Spinal cord (tissue), 10 donors: Measurements from ENCODE around the gene FOXK1. TPM values are rescaled to one million over a fixed set of nuclear protein-coding genes. Genes with fewer than 3 reads are reported as not detected.

Source experiments
- DNase-seq, 6 donors: peaks; one replicate each; pipeline versions ENCODE4 v3.0.0 to v3.0.0-alpha.2; 2013 to 2015; ENCODE audit warnings: low spot score in 6 of 6, low read depth in 4 of 6
- H3K27ac ChIP-seq: one replicate; pipeline ENCODE4 v1.5.1; 2013; ENCODE audit warnings: low read depth, low read length, control low read depth
- H3K27me3 ChIP-seq: one replicate; pipeline ENCODE4 v1.6.1; 2013; ENCODE audit warnings: low read length; ENCODE audit not compliant: control insufficient read depth, insufficient read depth
- H3K36me3 ChIP-seq: one replicate; pipeline ENCODE4 v1.6.1; 2013; ENCODE audit warnings: low read length; ENCODE audit not compliant: control insufficient read depth, insufficient read depth
- H3K4me1 ChIP-seq: one replicate; pipeline ENCODE4 v1.6.1; 2013; ENCODE audit warnings: low read length; ENCODE audit not compliant: control insufficient read depth, insufficient read depth
- H3K4me3 ChIP-seq: one replicate; pipeline ENCODE4 v1.5.1; 2013; ENCODE audit warnings: low read depth, low read length, control low read depth
- H3K9me3 ChIP-seq: one replicate; pipeline ENCODE4 v1.6.1; 2013; ENCODE audit warnings: low read length; ENCODE audit not compliant: control insufficient read depth, insufficient read depth
- WGBS: methylation state at CpG from one replicate; pipeline ENCODE4 v1.1.5; 2013; ENCODE audit warnings: missing lambda C conversion rate; ENCODE audit not compliant: insufficient coverage; 5-methylcytosine and 5-hydroxymethylcytosine counted together
- polyA plus RNA-seq, 2 donors: library from polyadenylated mRNA; unstranded; fragments of 120-200 nt; gene quantifications; one replicate each; pipeline ENCODE4 v1.2.1, GENCODE V29; 2013; ENCODE audit not compliant: insufficient read length in 2 of 2
- total RNA-seq, 2 donors: library from RNA; depleted of rRNA in 1 of 2; stranded (reverse); fragments of 120-200 nt in 1 of 2; fragments of >200 nt in 1 of 2; gene quantifications; one replicate each; pipeline versions ENCODE4 v1.2.3 to v1.2.4, GENCODE V29; 2013 to 2014
- donor health status: healthy.

FOXK1 gene
- total and polyA plus RNA-seq, 4 donors: 17.0 to 30.6 (median 21.9) TPM

DNA sequence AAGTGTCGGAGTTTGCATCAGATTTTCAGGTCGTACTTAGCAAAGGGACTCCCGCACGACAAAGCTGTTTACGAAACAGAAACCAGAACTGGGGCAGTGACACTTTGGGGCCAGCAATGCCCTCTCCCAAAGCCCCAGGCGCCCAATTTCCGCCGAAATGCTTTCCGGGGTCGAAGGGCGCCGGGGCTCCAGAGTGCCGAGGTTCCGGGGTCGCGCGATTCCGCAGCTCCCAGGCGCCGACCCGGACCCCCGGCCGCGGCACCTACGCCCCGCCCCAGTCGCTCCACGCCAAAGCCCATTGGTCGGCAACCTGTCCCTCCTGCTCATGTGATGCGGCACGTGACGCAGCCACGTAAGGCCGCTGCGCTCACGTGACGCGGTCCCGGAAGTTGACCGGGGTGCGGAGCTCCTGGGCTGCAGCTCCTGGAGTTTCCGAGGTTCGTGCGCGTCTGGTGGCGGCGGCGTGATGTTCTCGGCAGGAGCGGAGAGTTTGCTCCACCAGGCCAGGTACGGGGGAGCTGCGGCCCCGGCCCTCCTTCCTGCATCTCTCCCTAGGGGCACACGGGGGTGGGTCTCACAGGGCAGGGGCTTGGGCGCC, 93.3 kb downstream of the FOXK1 start, which contains the start of gene AP5Z1:
Gene AP5Z1, plus strand, starts transcription at position 374 of the 598 bp plus-strand sequence. Its CDS starts 93 bp downstream, at position 467.
- Histone ChIP-seq H3K4me3 (peak within 1 kb of the TSS; percentile 99), H3K27me3 (no peaks in the 10 kb centered on the region), H3K9me3 (no peaks in the 10 kb centered on the region), H3K36me3 (peaks cover 29% of the 10 kb centered on the region), H3K4me1 (peaks cover 21% of the 10 kb centered on the region), H3K27ac (peak within 1 kb of the TSS; percentile 91)
- peak; percentile 87 to 99 (median 92) for DNase-seq
- 0% methylated on average over 55 of the region's 55 CpGs for WGBS

GRCh38 chr7:4775848-4776623, 93.9 kb downstream of the FOXK1 start:
- peaks cover 27% of the 10 kb centered on the region for H3K36me3 ChIP-seq
- H3K9me3 ChIP-seq: no peaks in the 10 kb centered on the region
- peaks cover 21% of the 10 kb centered on the region for H3K4me1 ChIP-seq
- H3K4me3 ChIP-seq: peak overlapping the region; percentile 99
- H3K27ac ChIP-seq: peak overlapping the region; percentile 91
- 10% methylated on average over 22 of the region's 32 CpGs for WGBS
- DNase-seq: no peak
- no peaks in the 10 kb centered on the region for H3K27me3 ChIP-seq

- no peaks in the 10 kb centered on the region for H3K9me3 ChIP-seq
- peaks cover 21% of the 10 kb centered on the region for H3K4me1 ChIP-seq
- DNase-seq: no peak
- no peak overlapping the region for H3K4me3 ChIP-seq
- H3K27ac ChIP-seq: no peak overlapping the region
- no CpG with 5 or more reads among the region's 5 CpGs for WGBS
- no peaks in the 10 kb centered on the region for H3K27me3 ChIP-seq
- H3K36me3 ChIP-seq: peaks cover 43% of the 10 kb centered on the region
These were observed 97.0 kb downstream of the FOXK1 start for GRCh38 chr7:4779118-4779517.

DNA sequence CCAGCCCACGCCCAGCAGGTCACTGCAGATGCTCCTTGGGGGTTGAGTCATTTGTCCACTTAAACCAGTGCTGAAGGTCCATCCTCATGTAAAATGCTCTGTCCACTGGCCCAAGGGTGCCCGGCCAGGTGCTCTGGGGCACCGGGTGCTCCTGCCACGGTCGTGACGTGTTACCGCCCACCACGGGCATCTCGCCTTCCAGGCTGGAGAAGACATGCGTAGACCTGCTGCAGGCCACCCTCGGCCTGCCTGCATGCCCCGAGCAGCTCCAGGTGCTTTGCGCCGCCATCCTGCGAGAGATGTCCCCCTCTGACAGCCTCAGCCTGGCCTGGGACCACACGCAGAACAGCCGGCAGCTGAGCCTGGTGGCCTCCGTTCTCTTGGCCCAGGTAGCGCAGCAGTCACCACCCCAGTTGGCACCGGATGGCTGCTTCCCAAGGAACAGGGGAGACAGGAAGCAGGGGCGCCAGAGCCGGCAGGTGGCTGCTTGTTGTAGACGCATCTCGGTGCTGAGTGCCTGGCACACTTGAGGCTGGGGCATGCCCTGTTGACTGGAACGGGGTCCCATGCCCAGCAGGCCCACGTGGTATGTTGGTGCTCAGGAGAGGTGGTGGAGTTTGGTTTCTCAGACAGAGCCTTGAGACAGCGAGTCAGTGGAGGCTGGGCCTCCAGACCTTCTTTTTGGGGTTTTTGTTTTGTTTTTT, 99.4 kb downstream of the FOXK1 start:
- peaks cover 7% of the 10 kb centered on the region for H3K4me1 ChIP-seq
- H3K4me3 ChIP-seq: no peak overlapping the region
- no peaks in the 10 kb centered on the region for H3K9me3 ChIP-seq
- H3K27me3 ChIP-seq: no peaks in the 10 kb centered on the region
- DNase-seq: no peak
- 93% methylated on average over 26 of the region's 27 CpGs for WGBS
- H3K27ac ChIP-seq: no peak overlapping the region
- peaks cover 67% of the 10 kb centered on the region for H3K36me3 ChIP-seq

GRCh38 chr7:4782333-4783291, 100.5 kb downstream of the FOXK1 start:
- H3K36me3 ChIP-seq: peaks cover 75% of the 10 kb centered on the region
- peaks cover 4% of the 10 kb centered on the region for H3K4me1 ChIP-seq
- 96% methylated on average over 29 of the region's 36 CpGs for WGBS
- H3K9me3 ChIP-seq: no peaks in the 10 kb centered on the region
- no peak overlapping the region for H3K27ac ChIP-seq
- H3K27me3 ChIP-seq: no peaks in the 10 kb centered on the region
- H3K4me3 ChIP-seq: no peak overlapping the region
- no peak for DNase-seq

GRCh38 chr7:4783292-4783652, 101.2 kb downstream of the FOXK1 start:
- no peaks in the 10 kb centered on the region for H3K9me3 ChIP-seq
- peaks cover under 1% of the 10 kb centered on the region for H3K4me1 ChIP-seq
- no peak overlapping the region for H3K27ac ChIP-seq
- no peak overlapping the region for H3K4me3 ChIP-seq
- H3K27me3 ChIP-seq: no peaks in the 10 kb centered on the region
- peaks cover 78% of the 10 kb centered on the region for H3K36me3 ChIP-seq
- DNase-seq: no peak
- 90% methylated on average over 14 of the region's 16 CpGs for WGBS

- Histone ChIP-seq H3K36me3 (peaks cover 82% of the 10 kb centered on the region), H3K9me3 (no peaks in the 10 kb centered on the region), H3K27ac (no peak overlapping the region), H3K4me1 (no peaks in the 10 kb centered on the region), H3K27me3 (no peaks in the 10 kb centered on the region), H3K4me3 (no peak overlapping the region)
- 93% methylated on average over 40 of the region's 40 CpGs for WGBS
- DNase-seq: no peak
These were observed 101.8 kb downstream of the FOXK1 start for GRCh38 chr7:4783762-4784351.

GRCh38 chr7:4784799-4785198, 102.7 kb downstream of the FOXK1 start:
- WGBS: 93% methylated on average over 19 of the region's 19 CpGs
- H3K27me3 ChIP-seq: no peaks in the 10 kb centered on the region

GRCh38 chr7:4785371-4785770, 103.3 kb downstream of the FOXK1 start:
- no peaks in the 10 kb centered on the region for H3K27me3 ChIP-seq

More at GRCh38 chr7:4784799-4785198, 102.7 kb downstream of the FOXK1 start:
- no peaks in the 10 kb centered on the region for H3K4me1 ChIP-seq
- DNase-seq: no peak
- H3K4me3 ChIP-seq: no peak overlapping the region
- H3K27ac ChIP-seq: no peak overlapping the region
- H3K9me3 ChIP-seq: no peaks in the 10 kb centered on the region
- H3K36me3 ChIP-seq: peaks cover 91% of the 10 kb centered on the region

More at GRCh38 chr7:4785371-4785770, 103.3 kb downstream of the FOXK1 start:
- Histone ChIP-seq H3K4me1 (no peaks in the 10 kb centered on the region), H3K9me3 (no peaks in the 10 kb centered on the region), H3K36me3 (peaks cover 97% of the 10 kb centered on the region), H3K27ac (no peak overlapping the region), H3K4me3 (no peak overlapping the region)
- no peak for DNase-seq
- 92% methylated on average over 14 of the region's 20 CpGs for WGBS
